Neural progenitor cell (in vitro differentiated cells): Measurements from ENCODE around the gene TCERG1L. TPM values are rescaled to one million over a fixed set of nuclear protein-coding genes. Genes with fewer than 3 reads are reported as not detected.

Source experiments
- DNase-seq: peaks from one replicate; pipeline ENCODE4 v3.0.0-alpha.2; 2016; ENCODE audit warnings: low spot score
- H2AFZ ChIP-seq: fragments of 200-600 bp; sonication (generic); replicated peaks from 2 replicates; pipeline ENCODE4 v1.6.1; 2016; ENCODE audit warnings: antibody characterized with exemption
- H3F3A ChIP-seq: fragments of 200-600 bp; sonication (generic); 2 replicates; pipeline ENCODE4 v1.6.1; 2016; ENCODE audit warnings: antibody characterized with exemption, low read depth
- H3K27ac ChIP-seq: fragments of 200-600 bp; sonication (generic); 2 replicates; pipeline ENCODE4 v1.5.1; 2016; ENCODE audit warnings: mild to moderate bottlenecking
- H3K27me3 ChIP-seq: fragments of 200-600 bp; sonication (generic); 2 replicates; pipeline ENCODE4 v1.6.1; 2016; ENCODE audit warnings: mild to moderate bottlenecking, moderate library complexity
- H3K36me3 ChIP-seq: fragments of 200-600 bp; sonication (generic); 2 replicates; pipeline ENCODE4 v1.5.1; 2016
- H3K4me1 ChIP-seq: fragments of 200-600 bp; sonication (generic); 2 replicates; pipeline ENCODE4 v1.6.1; 2016; ENCODE audit warnings: mixed run types
- H3K4me2 ChIP-seq: fragments of 200-600 bp; sonication (generic); 2 replicates; pipeline ENCODE4 v1.6.1; 2016
- H3K4me3 ChIP-seq: fragments of 200-600 bp; sonication (generic); 2 replicates; pipeline ENCODE4 v1.5.1; 2016
- H3K79me2 ChIP-seq: fragments of 200-600 bp; sonication (generic); 2 replicates; pipeline ENCODE4 v1.6.1; 2016; ENCODE audit warnings: low read depth
- H3K9ac ChIP-seq: fragments of 200-600 bp; sonication (generic); 2 replicates; pipeline ENCODE4 v1.6.1; 2016
- H3K9me3 ChIP-seq: fragments of 200-600 bp; sonication (generic); 2 replicates; pipeline ENCODE4 v1.5.1; 2016; ENCODE audit warnings: low read depth
- H4K20me1 ChIP-seq: fragments of 200-600 bp; sonication (generic); 2 replicates; pipeline ENCODE4 v1.6.1; 2016; ENCODE audit warnings: low read depth
- H3K27ac Mint-ChIP-seq: 3 replicates; pipeline ENCODE4 v1.8.0; 2021; ENCODE audit warnings: mixed read lengths
- H3K27me3 Mint-ChIP-seq: 2 replicates; pipeline ENCODE4 v1.8.0; 2022; ENCODE audit warnings: low read depth, mild to moderate bottlenecking, inconsistent platforms, moderate library complexity, mixed read lengths; ENCODE audit not compliant: insufficient read depth
- H3K36me3 Mint-ChIP-seq: 3 replicates; pipeline ENCODE4 v1.8.0; 2021; ENCODE audit warnings: mixed read lengths
- H3K4me1 Mint-ChIP-seq: 3 replicates; pipeline ENCODE4 v1.8.0; 2021; ENCODE audit warnings: mixed read lengths
- H3K4me3 Mint-ChIP-seq: 3 replicates; pipeline ENCODE4 v1.8.0; 2021; ENCODE audit warnings: mild to moderate bottlenecking, moderate library complexity, mixed read lengths
- H3K9me3 Mint-ChIP-seq: 3 replicates; pipeline ENCODE4 v1.8.0; 2020; ENCODE audit warnings: mixed read lengths
- CTCF ChIP-seq: fragments of 200-600 bp; sonication (generic); IDR thresholded peaks from 2 replicates; pipeline ENCODE4 v1.5.1; 2017; ENCODE audit warnings: antibody characterized with exemption, mild to moderate bottlenecking
- EZH2 ChIP-seq: fragments of 200-600 bp; sonication (generic); IDR thresholded peaks from 2 replicates; pipeline ENCODE4 v1.6.1; 2017; ENCODE audit warnings: antibody characterized with exemption, mild to moderate bottlenecking, moderate library complexity
- EZH2phosphoT487 ChIP-seq: fragments of 200-600 bp; sonication (generic); IDR thresholded peaks from 2 replicates; pipeline ENCODE4 v1.6.1; 2017; ENCODE audit warnings: antibody characterized with exemption
- total RNA-seq: library from RNA; depleted of rRNA; stranded (reverse); fragments of >200 nt; gene quantifications from 2 replicates; pipeline ENCODE4 v1.2.3, GENCODE V29; 2015; ENCODE audit warnings: low replicate concordance

The TCERG1L gene
- total RNA-seq, 1 donor from 2014 or later, result 1.8 TPM

GRCh38 chr10:131095313-131095580, 216.3 kb downstream of the TCERG1L start:
- Histone ChIP-seq H3K36me3 (no peaks in the 10 kb centered on the region), H4K20me1 (no peaks in the 10 kb centered on the region), H3F3A (no peaks in the 10 kb centered on the region), H3K4me3 (no peak overlapping the region), H3K27me3 (no peaks in the 10 kb centered on the region), H3K4me1 (peaks cover 4% of the 10 kb centered on the region), H3K4me2 (no peak overlapping the region), H2AFZ (no peak overlapping the region), H3K79me2 (no peaks in the 10 kb centered on the region), H3K9ac (no peak overlapping the region), H3K9me3 (no peaks in the 10 kb centered on the region), H3K27ac (no peak overlapping the region)
- peaks cover 8% of the 10 kb centered on the region for H3K4me1 Mint-ChIP-seq
- H3K27ac Mint-ChIP-seq, result no peak overlapping the region
- DNase-seq, result no peak
- no peaks in the 10 kb centered on the region for H3K36me3 Mint-ChIP-seq
- peaks cover 4% of the 10 kb centered on the region for H3K9me3 Mint-ChIP-seq
- peaks cover 4% of the 10 kb centered on the region for H3K27me3 Mint-ChIP-seq
- TF ChIP-seq EZH2 (no peak), CTCF (no peak), EZH2phosphoT487 (no peak)
- no peak overlapping the region for H3K4me3 Mint-ChIP-seq

- H3K27me3 ChIP-seq, result no peaks in the 10 kb centered on the region
- H4K20me1 ChIP-seq, result no peaks in the 10 kb centered on the region
- Mint-ChIP-seq H3K9me3 (peaks cover 4% of the 10 kb centered on the region), H3K27me3 (peaks cover 4% of the 10 kb centered on the region), H3K36me3 (no peaks in the 10 kb centered on the region), H3K27ac (no peak overlapping the region), H3K4me3 (no peak overlapping the region), H3K4me1 (peaks cover 8% of the 10 kb centered on the region)
- peak overlapping the region; percentile 37 for H3K27ac ChIP-seq
- no peak overlapping the region for H3K4me3 ChIP-seq
- H3K36me3 ChIP-seq, result no peaks in the 10 kb centered on the region
- peak overlapping the region; percentile 64 for H2AFZ ChIP-seq
- DNase-seq, result no peak
- H3K9ac ChIP-seq, result no peak overlapping the region
- H3K4me1 ChIP-seq, result peaks cover 4% of the 10 kb centered on the region
- TF ChIP-seq CTCF, result no peak
- no peak for TF ChIP-seq EZH2
- no peak for TF ChIP-seq EZH2phosphoT487
- no peaks in the 10 kb centered on the region for H3K79me2 ChIP-seq
- no peak overlapping the region for H3K4me2 ChIP-seq
- H3K9me3 ChIP-seq, result no peaks in the 10 kb centered on the region
- H3F3A ChIP-seq, result no peaks in the 10 kb centered on the region
These were observed 216.8 kb downstream of the TCERG1L start for GRCh38 chr10:131094527-131095312.

GRCh38 chr10:131093795-131094366, 217.6 kb downstream of the TCERG1L start:
- Histone ChIP-seq H3K27ac (no peak overlapping the region), H3K27me3 (no peaks in the 10 kb centered on the region), H3F3A (no peaks in the 10 kb centered on the region), H3K36me3 (no peaks in the 10 kb centered on the region), H3K79me2 (no peaks in the 10 kb centered on the region), H3K4me2 (no peak overlapping the region), H3K4me1 (peaks cover 4% of the 10 kb centered on the region), H2AFZ (no peak overlapping the region), H3K9ac (no peak overlapping the region), H3K9me3 (no peaks in the 10 kb centered on the region), H3K4me3 (no peak overlapping the region), H4K20me1 (no peaks in the 10 kb centered on the region)
- H3K4me1 Mint-ChIP-seq, result peaks cover 8% of the 10 kb centered on the region
- H3K27ac Mint-ChIP-seq, result no peak overlapping the region
- no peaks in the 10 kb centered on the region for H3K36me3 Mint-ChIP-seq
- DNase-seq, result no peak
- TF ChIP-seq CTCF (no peak), EZH2 (no peak), EZH2phosphoT487 (no peak)
- peaks cover 6% of the 10 kb centered on the region for H3K9me3 Mint-ChIP-seq
- H3K27me3 Mint-ChIP-seq, result peaks cover 4% of the 10 kb centered on the region
- no peak overlapping the region for H3K4me3 Mint-ChIP-seq
